Measurements from ENCODE around the gene BTRC.

DNA sequence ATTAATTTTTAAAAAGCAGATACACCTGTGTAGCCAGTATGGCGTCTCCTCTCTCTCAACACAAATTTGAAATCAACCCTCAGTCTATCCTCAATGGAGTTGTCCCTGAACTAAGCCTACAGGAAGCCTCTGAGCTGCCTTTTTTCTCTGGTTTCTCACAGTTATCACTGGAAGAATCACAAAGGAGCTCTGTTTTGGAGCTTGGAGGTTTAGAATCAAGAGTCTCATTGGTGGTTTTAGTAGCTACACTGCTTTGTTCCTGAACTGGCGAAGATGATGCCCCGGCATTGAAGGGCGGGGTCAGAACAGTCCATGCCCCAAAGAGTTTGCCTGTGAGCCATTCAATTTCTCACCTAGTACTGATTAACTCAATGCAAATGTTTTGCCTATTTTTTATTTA lies 16.1 kb upstream of the BTRC start:
- TF ChIP-seq EZH2phosphoT487 (IDR thresholded peaks at IDR 0.05; ENCODE audit: insufficient read depth, low read depth): no peak
- no peak for TF ChIP-seq EZH2 (IDR thresholded peaks at IDR 0.05; ENCODE audit: insufficient read depth, poor library complexity, severe bottlenecking)
